Forelimb muscle (tissue), 1 donor: ENCODE data around the gene STX3. TPM values are rescaled to one million over a fixed set of nuclear protein-coding genes. Genes with fewer than 3 reads are reported as not detected.
"Not testable (repeated sequence)": the region's sequence is repeated elsewhere in the genome, so short reads cannot be mapped to it uniquely, and the experiment has no call there.

ENCODE experiments used
- DNase-seq: peaks from one replicate; pipeline ENCODE4 v3.0.0-alpha.2; 2013; ENCODE audit warnings: low read depth
- polyA plus RNA-seq: library from polyadenylated mRNA; unstranded; fragments of 120-200 nt; gene quantifications from one replicate; pipeline ENCODE4 v1.2.1, GENCODE V29; 2013; ENCODE audit not compliant: insufficient read length

STX3 gene
- polyA plus RNA-seq, 1 donor: 4.7 TPM

DNA sequence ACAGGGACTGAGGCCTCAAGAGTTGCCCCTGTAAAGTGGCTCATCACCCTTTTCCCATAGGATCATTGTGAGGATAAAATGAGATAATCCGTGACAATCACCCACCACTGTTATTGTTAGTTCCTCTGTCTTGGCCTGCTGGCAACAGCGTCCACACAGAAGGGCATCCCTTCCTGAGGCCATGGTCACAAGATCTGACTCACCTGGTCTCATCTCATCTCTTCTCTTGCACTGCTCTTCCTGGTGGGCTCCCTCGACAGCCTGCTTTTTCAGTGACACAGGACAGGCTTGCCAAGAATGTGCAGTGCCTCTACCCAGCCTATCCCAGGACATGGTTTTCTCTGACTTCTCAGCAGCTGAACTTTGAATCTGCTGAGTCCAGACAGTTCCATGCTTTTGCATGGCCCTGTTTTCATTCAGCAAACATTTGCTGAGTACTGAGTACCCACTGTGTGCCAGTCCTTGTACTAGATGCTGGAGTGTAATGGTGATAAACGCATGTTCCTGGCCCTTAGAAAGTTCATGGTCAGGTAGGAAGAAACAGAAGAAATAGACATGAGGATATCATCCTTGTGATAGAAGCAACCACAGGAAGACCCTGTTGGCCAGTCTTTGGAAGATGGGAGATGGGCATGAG lies 3.3 kb downstream of the STX3 start:
- DNase-seq: no peak

DNA sequence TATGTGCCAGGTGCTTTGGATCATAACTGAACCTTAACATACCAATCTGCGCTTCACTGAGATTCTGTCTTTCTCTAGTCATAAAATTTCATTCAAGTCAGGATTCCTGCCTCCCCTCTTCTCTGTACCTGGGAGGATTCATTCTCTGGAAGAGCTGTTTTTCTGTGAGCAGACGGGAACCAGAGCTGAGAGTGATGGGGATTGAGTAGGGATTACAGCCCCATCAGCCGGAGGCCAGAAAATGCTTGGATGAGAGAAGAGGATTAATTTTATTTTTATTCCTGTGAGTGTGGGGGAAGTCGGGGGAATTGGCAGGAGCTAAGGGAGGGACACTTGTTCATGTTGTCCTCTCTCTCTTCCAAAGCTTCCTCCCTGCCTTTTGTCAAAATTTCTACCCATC lies 4.7 kb downstream of the STX3 start:
- no peak for DNase-seq

DNA sequence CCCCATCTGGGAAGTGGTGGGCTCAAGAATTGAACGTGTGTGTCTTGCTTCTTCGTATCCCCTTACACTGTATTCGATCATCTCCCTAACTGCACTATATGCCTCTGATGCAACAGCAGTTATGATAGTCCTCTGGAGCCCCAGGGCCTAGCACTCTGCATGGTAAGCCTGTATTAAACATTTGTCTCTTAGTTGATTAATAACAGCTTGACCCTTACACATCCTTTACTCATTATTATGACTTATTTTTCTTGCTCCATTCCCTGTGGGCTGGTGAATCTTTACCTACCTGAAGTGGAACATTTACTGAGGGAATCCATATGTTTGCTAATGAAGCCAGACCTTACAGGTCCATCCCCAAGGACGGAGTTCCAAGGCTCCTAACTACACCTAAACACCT lies 5.6 kb downstream of the STX3 start:
- no peak for DNase-seq

DNA sequence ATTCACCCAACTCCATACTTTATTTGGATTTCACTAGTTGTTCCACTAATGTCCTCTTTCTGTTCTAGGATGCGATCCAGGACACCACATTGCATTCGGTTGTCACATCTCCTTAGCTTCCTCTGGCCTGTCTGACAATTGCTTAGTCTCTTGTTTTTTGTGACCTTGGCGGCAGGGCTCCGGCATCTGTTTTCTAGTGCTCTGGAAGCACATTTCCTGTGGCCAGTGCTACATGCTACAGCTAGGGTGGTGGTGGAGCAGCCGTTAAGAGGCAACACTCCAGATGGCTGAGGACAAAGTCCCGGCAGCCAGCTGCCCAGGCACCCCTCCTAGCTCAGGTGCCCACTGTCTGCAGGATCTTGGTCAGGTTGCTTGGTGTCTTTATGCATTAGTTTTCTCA lies 6.8 kb downstream of the STX3 start:
- no peak for DNase-seq

DNA sequence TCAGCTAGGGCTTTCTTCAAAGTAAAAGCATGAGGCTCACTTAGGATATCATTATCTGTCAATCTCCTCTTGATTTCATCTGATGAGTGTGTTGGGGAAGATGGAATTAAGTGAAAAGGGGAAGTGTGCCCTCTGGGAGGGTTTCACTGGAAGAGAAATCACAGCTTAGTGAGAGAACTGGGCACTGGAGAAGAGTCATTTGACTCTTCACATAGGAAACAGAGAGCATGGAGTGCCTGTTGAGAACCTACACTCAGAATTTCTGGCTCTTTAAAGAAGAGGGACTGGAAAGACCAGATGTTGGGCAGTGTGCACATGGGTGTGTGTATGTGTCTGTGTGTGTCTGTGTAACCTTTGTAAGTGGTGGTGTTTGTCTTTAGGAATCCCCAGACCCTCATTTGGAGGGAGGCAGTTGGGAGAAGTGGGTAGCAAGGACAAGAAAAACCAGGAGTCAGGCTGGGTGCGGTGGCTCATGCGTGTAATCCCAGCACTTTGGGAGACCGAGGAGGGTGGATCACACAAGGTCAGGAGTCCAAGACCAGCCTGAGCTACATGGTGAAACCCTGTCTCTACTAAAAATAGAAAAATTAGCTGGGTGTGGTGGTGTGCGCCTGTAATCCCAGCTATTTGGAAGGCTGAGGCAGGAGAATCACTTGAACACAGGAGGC lies 10.0 kb downstream of the STX3 start:
- DNase-seq: no peak

DNA sequence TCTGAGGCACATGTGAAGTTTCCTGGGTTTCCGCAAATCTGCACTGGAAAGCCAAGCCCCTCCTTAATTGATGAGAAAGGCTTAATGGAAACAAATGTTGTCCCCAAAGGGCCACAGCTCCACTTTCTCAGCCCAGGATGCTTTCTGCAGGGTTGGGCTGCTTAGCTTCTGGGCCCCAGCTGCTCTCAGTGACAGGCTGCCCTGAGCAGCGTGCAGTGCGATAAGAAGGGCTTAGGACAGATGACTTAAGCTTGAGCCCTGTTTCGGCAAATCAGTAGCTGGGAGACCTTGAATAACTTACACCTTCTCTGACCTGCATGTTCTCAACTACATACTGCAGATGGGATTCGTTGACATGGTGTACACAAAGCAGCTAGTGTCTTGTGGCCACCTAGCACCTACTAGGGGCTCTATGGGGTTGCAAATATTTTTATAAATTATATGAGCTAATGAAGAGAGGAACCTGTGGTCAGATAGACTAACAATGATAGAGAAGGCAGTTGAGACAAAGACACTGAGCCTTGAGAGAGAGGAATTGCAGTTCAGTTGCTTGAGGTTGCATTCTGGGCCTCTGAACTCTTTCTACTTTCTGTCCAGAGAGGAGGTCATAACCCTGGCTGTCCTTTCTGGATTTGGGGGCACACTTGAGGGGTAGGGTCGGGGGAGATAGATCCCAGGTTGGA lies 11.5 kb downstream of the STX3 start:
- DNase-seq: no peak

DNA sequence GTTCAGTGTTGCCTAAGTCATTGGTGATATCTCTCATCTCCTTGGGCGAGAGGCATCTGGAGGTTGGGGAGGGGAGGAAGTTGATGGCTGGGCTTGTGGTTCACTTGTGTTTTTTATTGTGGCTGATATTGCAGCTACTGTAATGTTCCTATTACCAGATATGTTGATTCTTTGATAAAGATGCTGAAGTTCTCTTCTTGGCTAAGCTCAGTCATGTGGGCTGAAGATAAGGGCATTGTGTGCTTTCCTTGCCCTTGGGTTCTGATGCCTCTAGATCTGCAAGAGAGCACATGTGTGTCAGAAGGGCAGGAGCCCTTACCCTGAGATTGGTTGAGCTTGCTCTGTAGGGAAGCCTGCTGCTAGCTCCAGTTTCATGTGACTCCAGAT lies 12.0 kb downstream of the STX3 start:
- no peak for DNase-seq

DNA sequence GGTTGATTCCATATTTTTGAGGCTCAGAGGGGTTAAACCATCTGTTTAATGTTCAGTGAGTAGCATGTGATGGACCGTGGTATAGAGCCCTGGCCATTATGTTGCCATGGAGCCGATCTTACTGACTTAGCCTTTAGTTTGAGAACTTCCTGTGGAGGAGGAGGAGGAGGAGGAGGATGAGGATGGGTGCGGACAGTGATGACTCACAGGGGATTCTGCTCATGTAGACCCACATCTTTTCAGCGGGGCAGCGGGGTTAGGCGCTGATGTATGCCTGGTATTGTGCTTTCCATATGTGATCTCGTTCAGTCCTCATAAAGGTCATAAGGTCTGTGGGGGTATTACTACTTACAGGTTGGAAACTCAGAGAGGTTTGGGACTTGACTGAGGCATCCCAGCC lies 13.9 kb downstream of the STX3 start:
- DNase-seq: no peak

DNA sequence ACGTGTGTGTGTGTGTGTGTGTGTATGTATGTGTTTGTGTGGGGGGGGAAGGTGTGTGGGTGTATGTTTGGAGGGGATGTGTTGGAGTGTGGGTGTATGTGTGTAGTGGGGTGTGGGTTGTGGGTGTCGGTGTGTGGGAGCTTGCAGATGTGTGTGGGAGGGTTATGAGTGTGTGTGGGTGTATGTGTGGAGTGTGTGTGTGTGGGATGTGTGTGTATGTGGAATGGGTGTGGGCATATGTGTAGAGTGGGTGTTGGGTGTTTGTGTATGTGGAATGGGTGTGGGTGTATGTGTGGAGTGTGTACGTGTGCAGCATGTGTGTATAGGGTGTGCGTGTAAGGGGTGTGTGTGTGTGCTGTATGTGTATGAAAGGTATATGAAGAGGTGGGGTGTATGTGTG lies 14.7 kb downstream of the STX3 start:
- DNase-seq: no peak

DNA sequence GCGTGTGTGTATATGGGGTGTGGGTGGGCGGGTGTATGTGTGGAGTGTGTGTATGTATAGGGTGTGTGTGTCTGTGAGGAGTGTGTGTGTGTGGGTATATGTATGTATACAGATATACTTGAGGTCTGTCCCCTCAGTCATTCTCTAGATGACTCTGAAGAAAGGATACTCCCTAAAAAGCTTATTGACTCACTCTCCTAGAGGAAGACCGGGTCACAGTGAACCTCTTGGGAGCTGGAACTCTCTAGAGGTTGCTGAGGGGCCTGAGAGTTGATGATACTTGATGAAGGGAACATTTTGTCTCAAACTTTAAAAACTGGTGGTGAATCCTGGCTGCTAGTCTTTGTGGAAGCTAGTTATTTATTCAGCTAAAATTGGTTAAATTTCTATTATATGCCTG lies 15.1 kb downstream of the STX3 start:
- DNase-seq: no peak

DNA sequence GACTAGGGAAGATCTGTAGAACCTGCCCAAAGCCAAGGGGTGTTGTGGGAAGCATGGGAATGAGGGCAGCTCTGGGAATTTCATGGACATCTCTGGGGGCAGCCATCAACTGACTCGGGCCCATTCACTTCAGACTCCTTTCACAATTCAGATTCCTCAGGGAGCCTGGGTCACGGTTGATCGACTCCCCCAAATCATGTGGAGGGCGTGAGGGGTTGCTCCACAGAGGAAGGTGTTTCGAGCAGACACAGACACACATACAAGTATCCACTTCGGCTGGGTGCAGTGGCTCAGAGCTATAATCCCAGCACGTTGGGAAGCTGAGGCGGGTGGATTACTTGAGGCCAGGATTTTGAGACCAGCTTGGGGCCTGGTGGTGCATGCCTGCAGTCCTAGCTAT lies 15.7 kb downstream of the STX3 start:
- DNase-seq: no peak

DNA sequence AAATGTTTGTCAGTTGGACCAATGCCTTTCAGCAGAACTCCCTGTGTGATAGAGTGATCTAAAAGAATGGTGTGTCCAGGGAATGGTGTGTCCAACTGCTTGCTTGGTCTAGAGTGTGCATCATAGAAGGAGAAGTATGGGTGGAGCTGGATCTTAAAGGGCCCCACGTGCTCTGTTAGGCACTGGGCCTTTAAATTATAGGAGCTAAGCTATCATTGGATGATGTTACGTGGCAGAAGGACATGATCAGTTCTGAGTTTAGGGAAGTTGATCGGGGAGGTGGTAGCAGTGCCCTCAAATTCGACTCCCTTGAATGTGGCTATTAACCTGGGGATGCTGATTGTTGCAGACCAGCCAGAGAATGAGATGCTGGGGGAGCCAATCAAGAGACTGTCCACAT lies 16.4 kb downstream of the STX3 start:
- DNase-seq: no peak

DNA sequence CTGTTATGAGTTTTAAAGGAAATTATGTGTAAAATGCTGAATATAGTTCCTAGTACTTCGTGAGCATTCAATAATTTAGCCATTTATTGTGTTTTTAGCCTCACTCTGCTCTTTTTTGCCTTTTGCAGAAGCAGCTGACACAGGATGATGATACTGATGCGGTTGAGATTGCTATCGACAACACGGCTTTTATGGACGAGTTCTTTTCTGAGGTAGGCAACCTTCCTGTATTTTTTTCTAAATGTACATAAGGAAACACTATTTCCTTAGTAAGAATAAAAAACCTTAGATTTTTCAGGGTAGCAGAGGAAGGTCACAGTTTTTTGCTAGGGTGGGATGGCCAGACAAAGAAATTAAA lies 17.9 kb downstream of the STX3 start:
- DNase-seq: no peak

DNA sequence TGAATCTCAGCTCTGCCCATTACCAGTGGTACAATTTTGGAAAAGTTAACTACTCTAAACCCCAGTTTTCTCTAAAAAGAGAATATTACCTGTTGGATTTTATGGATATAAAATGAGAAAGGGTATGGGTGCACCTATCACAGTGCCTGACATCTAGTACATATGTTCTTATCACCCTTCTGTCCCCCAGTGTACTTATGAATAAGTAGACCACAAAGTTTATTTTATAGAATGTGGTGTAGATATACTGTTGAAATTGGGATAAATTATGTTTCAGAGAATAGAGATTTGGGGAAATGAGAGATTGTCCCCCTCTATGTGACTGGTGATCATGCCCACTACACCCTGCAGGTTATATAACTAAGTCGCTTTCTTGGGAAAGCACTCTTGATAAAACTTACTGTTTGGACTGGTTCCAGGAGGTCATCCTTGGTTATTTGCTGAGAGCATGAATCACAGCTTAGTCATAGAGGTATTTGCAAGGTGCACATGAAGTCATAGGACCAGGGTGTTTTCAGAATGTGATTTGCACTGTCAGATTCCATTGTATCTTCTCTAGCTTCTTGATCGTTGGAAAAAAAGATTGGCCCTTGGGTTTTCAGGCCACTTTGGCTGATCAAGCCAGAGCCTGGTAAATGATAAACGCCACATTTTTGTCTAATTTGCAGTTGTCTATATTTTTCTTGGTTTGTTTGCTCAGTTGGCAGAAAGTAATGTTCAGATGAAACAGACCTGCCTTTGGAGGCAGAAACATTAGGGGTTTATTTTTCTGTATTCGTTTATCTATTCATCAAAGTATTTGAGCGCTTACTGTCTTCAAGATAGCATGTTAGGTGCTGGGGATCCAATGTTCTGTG lies 21.3 kb downstream of the STX3 start:
- DNase-seq: no peak

DNA sequence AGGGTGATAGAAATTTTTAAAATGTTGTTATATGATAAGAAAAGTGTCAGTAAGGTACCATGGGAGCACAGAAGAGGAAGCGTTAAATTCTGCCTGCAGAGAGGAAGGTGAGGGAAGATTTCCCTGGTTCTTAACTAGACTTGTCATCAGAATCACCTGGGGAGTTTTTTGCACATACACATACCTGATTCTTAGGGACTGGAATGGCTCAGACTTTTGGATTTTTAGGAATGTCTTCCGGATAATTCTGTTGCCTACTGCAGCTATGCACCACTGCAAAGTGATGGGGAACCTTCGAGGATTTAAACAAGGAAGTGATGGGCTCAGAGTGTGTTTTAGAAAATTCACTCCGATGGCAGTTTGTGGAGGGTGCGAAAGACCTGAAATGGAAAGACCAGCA lies 21.9 kb downstream of the STX3 start:
- DNase-seq: no peak

DNA sequence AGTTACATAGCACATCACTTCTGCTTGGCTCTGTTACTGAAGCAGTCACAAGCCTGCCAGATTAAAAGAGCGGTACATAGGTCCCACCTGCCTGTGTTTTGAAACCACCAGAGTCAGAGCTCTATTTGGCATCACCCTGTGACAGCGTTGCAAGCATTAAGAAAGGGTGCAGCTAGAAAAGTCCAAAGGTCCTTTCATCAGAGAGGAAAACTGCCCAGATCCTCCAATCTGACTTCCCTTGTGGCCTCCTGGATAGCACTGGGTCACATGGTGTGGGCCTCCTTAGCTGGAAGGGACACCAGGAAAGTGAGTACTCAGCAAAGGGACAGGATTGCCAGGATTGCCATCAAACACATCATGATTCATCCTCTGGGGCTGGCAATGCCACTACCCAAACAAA lies 22.9 kb downstream of the STX3 start:
- no peak for DNase-seq

DNA sequence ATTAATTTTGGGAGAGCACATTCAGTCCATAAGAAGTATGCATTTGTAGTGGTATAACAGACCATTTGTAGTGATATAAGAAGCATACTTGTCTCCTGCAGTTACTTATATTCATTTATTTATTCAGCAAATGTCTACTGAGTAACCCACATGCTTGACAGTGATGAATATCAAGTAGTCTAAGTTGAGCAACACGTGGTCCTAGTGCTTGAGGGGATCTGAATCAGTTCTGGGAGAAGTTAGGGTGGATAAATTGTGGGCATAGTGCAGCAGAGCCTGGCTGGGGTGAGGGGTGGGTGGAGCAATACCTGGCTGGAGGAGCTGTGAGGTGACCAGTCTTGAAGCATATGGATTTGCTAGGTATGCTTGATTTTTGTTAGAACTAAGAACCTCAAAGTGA lies 24.3 kb downstream of the STX3 start:
- DNase-seq: no peak

DNA sequence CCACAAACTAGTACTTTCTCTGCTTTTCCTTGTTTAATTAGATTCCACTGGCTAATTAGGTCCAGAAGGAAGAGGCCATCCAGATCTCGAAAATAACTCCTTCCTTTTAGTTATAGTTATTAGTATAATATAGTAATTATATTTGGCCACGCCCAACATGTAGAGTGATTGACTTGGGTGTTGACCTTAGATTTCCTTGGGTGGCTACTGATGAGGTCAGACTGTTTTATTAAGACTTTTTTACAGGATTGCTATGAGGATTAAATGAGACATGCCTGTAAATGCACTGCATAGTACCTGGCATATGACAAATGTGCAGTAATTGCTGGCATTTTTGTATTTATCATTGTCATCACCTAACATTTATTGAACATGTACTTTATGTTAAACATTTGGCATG lies 26.9 kb downstream of the STX3 start:
- DNase-seq: no peak

DNA sequence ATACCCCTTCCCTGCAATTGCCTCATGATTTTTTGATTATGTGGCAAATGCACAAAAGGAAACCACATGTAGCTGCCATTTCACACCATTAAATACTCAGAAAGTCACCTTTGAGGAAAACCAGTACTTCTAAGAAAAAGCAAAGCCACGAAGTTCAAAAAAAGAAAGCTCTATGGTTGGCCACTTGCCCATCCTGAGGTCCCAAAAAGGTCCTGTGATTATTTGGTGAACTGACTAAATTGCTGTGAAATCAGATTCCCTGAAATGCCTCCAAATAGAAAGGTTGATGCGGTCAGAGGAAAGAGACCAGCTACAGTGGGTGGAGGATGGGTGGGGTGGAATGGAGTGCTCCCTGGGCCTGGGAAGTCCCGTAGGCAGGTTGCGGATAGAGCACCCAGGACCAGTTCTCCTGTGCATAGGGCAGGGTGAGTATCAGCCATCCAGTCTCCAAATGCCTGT lies 28.5 kb downstream of the STX3 start:
- no peak for DNase-seq

DNA sequence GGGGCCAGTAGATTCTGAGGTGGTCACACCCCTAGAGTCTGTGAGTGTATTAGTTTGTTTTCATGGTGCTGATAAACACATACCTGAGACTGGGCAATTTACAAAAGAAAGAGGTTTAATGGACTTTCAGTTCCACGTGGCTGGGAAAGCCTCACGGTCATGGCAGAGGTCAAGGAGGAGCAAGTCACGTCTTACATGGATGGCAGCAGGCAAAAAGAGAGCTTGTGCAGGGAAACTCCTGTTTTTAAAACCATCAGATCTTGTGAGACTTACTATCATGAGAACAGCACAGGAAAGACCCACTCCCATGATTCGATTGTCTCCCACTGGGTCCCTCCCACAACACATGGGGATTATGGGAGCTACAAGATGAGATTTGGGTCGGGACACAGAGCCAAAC lies 29.3 kb downstream of the STX3 start:
- not testable (repeated sequence) for DNase-seq

DNA sequence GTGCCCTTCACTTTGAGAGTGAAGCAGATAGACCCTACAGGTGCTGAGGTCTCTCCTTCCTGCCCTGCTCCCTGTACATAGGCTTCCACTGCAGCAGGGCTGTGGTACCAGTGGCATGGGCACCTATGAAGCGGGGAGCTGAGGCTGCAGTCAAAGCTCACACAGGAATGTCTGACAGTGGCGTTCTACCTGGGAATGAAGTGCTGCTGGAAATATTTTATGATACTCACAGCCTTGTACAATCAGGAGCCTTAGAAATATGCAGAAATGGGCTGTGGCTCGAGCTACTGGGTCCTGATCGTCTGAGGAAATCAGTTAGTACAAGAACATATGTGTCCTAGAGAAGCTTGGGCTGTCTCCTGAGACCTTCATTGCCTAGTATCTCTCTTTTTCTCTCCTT lies 30.6 kb downstream of the STX3 start:
- DNase-seq: no peak

DNA sequence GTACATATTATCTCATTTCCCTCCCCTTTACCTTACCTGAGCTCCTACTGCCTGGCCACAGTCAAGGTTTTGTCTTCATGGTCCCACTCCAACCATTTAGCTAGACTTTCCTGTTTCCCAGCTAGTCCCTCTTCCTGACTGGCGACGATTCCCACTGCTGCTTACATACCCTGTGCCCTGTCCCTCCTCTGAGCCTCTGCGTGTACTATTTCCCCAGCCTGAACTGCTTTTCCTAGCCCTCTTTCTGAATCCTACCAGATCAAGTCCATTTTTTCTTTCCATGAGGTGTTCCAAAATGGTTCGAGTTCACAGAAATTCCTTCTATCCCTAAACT lies 32.0 kb downstream of the STX3 start:
- no peak for DNase-seq

DNA sequence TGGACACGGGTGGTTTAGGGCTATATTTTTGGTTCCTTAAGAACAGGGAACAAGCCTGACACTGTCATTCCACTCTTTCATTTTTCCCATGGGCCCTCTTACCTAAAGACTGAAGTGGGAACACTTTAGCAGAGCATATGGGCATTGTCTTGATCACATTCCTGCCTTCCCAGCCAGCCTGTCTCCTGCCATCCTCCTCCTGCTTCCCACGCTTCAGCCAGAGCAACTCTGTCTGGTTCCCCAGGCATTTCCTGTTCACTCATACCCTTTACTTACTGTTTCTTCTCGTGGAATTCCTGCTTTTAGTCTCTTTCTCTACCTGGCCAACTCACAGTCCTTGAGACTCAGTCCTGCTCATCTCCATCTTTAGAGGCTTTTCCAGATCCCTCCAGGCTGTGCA lies 32.6 kb downstream of the STX3 start:
- DNase-seq: no peak
